Bone marrow (tissue), 2 donors: ENCODE data around the gene RSRC1.
"Not testable (repeated sequence)": the region's sequence is repeated elsewhere in the genome, so short reads cannot be mapped to it uniquely, and the experiment has no call there.

Source experiments
- DNase-seq, 2 donors: peaks; one replicate each; lab custom pipeline; 2025; lab: John Stamatoyannopoulos, UW

The RSRC1 gene

GRCh38 chr3:158329696-158330441, 220.0 kb downstream of the RSRC1 start:
- not testable (repeated sequence) for DNase-seq

GRCh38 chr3:158330870-158331269, 221.0 kb downstream of the RSRC1 start:
- DNase-seq: no peak

DNA sequence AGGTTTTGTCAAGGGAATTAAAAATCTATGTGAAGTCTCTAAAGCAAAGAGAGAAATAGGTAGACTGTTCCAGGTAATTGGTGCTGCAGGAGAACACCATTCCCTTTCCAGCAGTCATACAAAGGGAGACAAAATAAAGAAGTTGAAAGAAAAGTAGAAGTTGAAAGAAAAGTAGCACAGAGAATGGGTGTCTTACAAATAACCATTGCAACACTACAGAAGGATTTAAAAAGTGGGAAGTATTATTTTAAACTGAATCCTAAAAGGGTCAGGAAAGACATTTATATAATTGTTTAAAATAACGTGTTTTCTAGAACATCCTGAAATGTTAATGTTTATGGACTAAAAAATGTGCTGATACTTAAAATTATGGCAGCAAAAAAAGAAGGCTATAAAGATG, 223.8 kb downstream of the RSRC1 start:
- DNase-seq: no peak

GRCh38 chr3:158337110-158337509, 227.2 kb downstream of the RSRC1 start:
- no peak for DNase-seq

- DNase-seq: no peak
These were observed 229.7 kb downstream of the RSRC1 start for GRCh38 chr3:158339638-158340037.

- not testable (repeated sequence) for DNase-seq
These were observed 231.1 kb downstream of the RSRC1 start for GRCh38 chr3:158340951-158341350.

DNA sequence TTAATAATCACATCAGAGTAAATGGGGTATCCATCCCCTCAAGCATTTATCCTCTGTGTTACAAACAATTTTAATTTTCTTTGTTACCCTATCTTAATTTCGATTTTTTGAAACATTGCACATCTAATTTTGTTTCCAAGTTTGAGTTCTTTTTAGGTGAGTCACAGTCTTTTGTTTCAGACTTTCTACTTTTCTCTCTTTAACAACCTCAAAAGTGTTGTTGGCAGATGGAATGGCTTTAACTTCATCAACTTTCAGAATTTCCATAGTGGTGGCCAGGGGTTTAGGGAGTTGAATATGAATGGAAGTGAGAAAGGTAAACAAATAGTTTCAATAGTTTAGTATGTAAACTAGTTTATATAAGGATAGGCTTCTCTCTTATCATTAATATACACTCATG, 238.1 kb downstream of the RSRC1 start:
- no peak for DNase-seq

GRCh38 chr3:158350971-158351370, 241.1 kb downstream of the RSRC1 start:
- DNase-seq: no peak

DNA sequence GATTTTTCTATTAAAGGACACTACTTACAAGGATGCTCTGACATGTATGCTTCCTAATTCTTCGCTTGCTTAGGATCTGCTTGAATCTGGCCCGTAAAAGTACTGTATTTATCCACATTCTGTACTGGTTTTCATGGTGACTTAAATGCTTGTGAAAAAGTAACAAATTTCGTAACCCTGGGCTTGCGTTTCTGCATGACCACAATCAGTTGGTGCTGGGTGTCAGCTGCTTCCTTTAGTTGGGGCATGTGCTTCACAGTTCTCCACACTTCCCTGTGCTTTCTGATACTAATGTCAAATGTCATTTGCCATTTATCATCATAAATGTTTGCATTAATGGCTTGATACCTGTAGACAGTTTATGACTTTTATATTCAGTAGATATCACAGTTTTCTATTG, 242.7 kb downstream of the RSRC1 start:
- DNase-seq: peak; percentile 4 to 51

DNA sequence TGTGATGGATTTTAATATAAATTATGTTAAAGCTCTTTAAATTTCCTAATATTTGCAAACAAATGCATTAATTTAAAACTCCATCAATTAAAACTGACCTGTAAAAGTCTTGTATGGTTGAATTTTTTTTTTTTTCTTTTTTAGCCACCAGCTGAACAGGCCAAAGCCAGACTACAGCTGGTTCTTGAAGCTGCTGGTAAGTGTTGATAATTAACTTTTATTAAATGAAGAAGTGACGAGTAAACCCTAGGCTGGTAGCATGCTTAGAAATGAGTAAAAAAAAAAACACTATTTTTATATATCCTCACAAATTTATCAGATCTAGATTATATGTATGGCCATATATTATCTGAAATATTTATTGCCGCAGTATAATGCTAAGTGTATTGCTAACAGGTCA, 244.8 kb downstream of the RSRC1 start:
- DNase-seq: no peak

DNA sequence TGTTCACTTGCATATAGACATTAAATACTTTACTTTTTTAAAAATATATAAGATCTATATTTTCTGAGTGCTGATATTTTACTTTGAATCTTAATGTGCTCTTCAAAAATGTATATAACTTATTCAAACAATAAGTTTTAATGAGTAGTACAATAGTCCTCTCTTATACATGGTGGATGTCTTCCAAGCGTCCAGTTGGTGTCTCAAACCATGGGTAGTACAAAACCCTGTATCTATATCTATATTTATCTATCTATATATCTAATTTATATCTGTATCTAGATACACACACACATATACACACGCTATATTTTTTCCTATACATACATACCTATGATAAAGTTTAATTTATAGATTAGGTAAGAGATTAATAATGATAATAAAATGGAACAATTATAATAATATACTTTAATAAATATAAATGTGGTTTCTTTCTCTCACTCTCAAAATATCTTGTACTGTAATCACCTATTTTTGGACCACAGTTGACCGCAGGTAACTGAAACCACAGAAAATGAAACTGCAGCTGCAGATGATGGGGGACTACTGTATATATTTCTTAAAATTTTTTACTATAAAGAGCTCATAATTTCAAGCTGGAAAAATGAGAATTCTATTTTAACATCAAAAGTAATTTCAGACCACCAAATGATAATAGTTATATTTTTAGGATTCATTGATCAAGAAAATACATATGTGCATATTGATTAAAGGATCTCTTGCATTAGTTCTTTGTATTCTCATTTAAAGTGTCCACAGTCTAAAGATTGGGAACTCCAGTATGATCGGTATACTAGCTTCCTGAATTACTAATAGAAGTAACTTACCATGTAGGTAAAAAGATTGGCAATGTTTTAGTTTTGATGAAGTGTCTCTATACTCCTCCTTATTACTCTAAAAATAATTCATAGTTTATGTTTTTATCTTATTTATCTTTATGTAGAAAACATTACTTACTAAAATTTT, 246.0 kb downstream of the RSRC1 start:
- no peak for DNase-seq

DNA sequence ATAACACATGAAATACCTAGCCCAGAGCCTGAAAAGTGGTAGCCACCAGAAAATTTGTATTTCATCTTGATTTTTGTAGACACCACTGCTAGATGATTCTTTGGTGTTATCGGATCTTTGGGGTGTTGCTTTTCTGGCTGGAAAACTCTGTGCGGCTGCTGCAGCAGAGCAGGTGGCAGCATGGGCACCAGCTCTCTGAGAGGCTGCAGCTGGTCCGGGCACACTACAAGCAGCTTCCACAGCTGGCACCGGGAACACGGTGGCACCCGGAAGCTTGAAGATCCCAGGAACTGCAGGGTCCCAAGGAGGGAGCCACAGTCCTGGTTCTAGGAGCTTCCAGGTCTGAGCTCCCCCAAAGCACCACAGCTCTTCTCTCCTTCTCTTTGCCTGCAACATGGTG, 249.4 kb downstream of the RSRC1 start:
- no peak for DNase-seq

DNA sequence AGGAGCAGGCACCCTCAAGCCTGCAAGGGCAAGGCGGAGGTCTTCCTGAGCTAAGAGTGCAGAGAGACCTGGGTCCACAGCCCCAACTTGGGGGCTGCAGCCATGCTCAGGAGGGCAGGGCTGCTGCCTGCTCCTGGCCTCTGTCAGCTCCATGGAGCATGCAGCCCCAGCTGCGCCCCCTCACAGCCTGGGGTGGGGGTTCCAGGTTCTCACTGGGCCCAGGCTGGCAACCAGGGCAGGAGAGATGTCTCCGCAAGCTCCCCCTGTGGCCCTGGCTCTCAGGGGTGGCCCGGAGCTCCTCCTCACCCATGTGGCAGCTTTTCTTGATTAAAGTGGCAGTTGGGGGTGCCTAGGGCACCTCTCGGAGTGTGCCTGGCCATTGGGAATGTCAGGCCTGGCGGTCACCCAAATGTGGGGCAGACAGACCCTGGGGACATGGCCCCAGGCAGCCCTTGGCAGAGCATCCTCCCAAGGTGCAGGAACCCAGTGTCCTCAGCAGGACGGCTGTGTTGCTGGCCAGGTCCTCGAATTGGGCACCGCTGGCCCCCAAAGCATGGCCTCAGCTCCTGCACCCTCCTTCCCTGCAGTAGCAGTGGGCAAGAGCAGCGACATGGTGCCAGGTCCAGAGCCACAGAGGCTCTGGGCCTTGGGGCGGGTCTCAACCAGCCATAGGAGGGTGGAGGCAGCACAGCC, 251.0 kb downstream of the RSRC1 start:
- DNase-seq: no peak

DNA sequence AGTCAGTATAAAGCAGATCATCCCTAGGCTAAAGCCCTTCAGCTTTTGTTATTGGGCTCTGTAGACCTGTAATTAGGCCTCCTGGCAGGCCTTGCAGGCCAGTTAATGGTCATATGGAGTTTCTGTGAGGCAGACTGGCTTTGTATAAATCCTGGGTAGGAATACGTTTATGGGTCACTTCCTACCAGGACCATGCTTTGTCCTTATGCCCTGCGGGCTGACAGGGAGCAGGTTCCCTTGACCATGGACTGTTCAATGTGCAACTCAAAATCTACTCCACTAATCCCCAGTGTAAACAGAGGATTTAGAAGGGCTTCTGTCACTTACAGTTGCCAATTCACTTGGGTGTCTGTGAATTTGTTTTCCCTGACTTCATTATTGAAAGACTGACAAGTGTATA, 258.4 kb downstream of the RSRC1 start:
- DNase-seq: no peak

GRCh38 chr3:158369279-158369678, 259.4 kb downstream of the RSRC1 start:
- DNase-seq: no peak

DNA sequence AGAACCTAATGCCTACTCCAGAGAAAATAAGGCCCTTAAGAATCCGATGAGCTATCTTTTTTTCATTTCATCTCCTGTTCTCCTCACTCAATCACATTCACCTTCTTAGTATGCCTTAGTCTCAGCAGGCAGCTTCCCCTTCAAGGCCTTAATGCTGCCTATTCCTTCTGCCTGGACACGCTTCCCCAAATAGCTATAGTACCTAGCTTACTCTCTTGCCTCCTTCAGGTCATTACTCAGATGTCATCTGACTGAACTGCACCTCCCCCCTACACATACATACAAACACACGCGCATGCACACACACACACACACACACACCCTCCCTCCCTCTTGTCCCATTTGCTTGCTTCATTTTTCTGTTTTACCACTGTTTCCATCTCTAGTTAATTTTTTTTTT, 269.6 kb downstream of the RSRC1 start:
- no peak for DNase-seq

- no peak for DNase-seq
These were observed 271.5 kb downstream of the RSRC1 start for GRCh38 chr3:158381262-158381868.

DNA sequence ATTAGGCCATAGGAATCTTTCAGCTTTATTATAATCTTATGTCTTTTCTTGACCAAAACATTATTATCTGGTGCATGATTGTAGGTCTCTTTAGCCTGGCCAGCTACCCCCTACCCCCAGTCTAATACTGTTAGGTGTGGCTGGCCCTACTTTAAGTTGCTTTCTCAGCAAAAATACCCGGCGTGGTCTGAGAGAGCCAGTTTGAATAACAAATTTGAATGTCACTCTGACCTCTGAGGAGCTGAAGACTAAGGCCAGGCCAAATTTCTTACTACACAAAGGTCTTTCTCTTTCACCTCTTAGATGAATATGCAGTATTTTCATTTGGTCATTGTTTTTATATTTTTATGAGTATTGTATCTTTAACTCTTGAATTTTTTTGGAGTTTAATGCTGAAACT, 272.6 kb downstream of the RSRC1 start:
- no peak for DNase-seq

GRCh38 chr3:158384019-158384418, 274.1 kb downstream of the RSRC1 start:
- DNase-seq: no peak

GRCh38 chr3:158395421-158395820, 285.5 kb downstream of the RSRC1 start:
- no peak for DNase-seq

- no peak for DNase-seq
These were observed 292.7 kb downstream of the RSRC1 start for GRCh38 chr3:158402590-158402989.

- no peak for DNase-seq
These were observed 293.1 kb downstream of the RSRC1 start for GRCh38 chr3:158403013-158403412.
